Duodenal mucosa (tissue), 2 donors: ENCODE data around the gene RANBP17.

Experiments used
- H3K27ac ChIP-seq: one replicate; pipeline ENCODE4 v1.7.0; 2013; ENCODE audit warnings: low read depth, low read length
- H3K27me3 ChIP-seq, 2 donors: one replicate each; pipeline ENCODE4 v1.7.0; 2013; ENCODE audit warnings: low read length in 2 of 2, control low read depth in 1 of 2; ENCODE audit not compliant: insufficient read depth in 2 of 2, control insufficient read depth in 1 of 2
- H3K36me3 ChIP-seq, 2 donors: one replicate each; pipeline ENCODE4 v1.7.0; 2013; ENCODE audit warnings: low read length in 2 of 2, control low read depth in 1 of 2; ENCODE audit not compliant: insufficient read depth in 2 of 2, control insufficient read depth in 1 of 2
- H3K4me1 ChIP-seq, 2 donors: one replicate each; pipeline ENCODE4 v1.7.0; 2013; ENCODE audit warnings: low read length in 2 of 2, control low read depth in 1 of 2; ENCODE audit not compliant: insufficient read depth in 2 of 2, control insufficient read depth in 1 of 2
- H3K4me3 ChIP-seq, 2 donors: one replicate each; pipeline ENCODE4 v1.7.0; 2013; ENCODE audit warnings: low read length in 2 of 2, low read depth in 1 of 2
- H3K9ac ChIP-seq, 2 donors: one replicate each; pipeline ENCODE4 v1.7.0; 2013; ENCODE audit warnings: low read length in 2 of 2, low read depth in 1 of 2
- H3K9me3 ChIP-seq, 2 donors: one replicate each; pipeline ENCODE4 v1.7.0; 2013; ENCODE audit warnings: low read length in 2 of 2, control low read depth in 1 of 2; ENCODE audit not compliant: control insufficient read depth in 1 of 2

The RANBP17 gene

GRCh38 chr5:171323806-171324632 is 462.2 kb downstream of the RANBP17 start:
- Histone ChIP-seq H3K27ac (no peak overlapping the region), H3K9me3 (no peaks in the 10 kb centered on the region), H3K4me3 (no peak overlapping the region), H3K36me3 (no peaks in the 10 kb centered on the region), H3K27me3 (peaks cover 27 to 48% of the 10 kb centered on the region in 2 donors), H3K9ac (no peak overlapping the region), H3K4me1 (no peaks in the 10 kb centered on the region)

GRCh38 chr5:171330021-171330420 is 468.2 kb downstream of the RANBP17 start:
- no peaks in the 10 kb centered on the region for H3K36me3 ChIP-seq
- H3K27me3 ChIP-seq, result peaks cover 11 to 18% of the 10 kb centered on the region in 2 donors

GRCh38 chr5:171335616-171336015 is 473.8 kb downstream of the RANBP17 start:
- Histone ChIP-seq H3K36me3 (no peaks in the 10 kb centered on the region), H3K4me3 (no peak overlapping the region), H3K4me1 (peaks cover 6 to 8% of the 10 kb centered on the region in 2 donors), H3K9ac (no peak overlapping the region), H3K9me3 (no peaks in the 10 kb centered on the region), H3K27ac (no peak overlapping the region), H3K27me3 (peaks cover 28 to 30% of the 10 kb centered on the region in 2 donors)

More at GRCh38 chr5:171330021-171330420, 468.2 kb downstream of the RANBP17 start:
- H3K4me1 ChIP-seq, result no peaks in the 10 kb centered on the region
- H3K27ac ChIP-seq, result no peak overlapping the region
- no peak overlapping the region for H3K4me3 ChIP-seq
- H3K9ac ChIP-seq, result no peak overlapping the region
- no peaks in the 10 kb centered on the region for H3K9me3 ChIP-seq

- no peaks in the 10 kb centered on the region for H3K9me3 ChIP-seq
- H3K27ac ChIP-seq, result no peak overlapping the region
- H3K4me1 ChIP-seq, result peaks cover 6 to 8% of the 10 kb centered on the region in 2 donors
- peaks cover 28 to 30% of the 10 kb centered on the region in 2 donors for H3K27me3 ChIP-seq
- H3K36me3 ChIP-seq, result no peaks in the 10 kb centered on the region
- no peak overlapping the region for H3K9ac ChIP-seq
- H3K4me3 ChIP-seq, result peak overlapping the region; percentile 53
Measured at GRCh38 chr5:171336521-171337209, 474.8 kb downstream of the RANBP17 start.

GRCh38 chr5:171337210-171337569 is 475.4 kb downstream of the RANBP17 start:
- H3K27ac ChIP-seq, result no peak overlapping the region
- H3K4me3 ChIP-seq, result peak overlapping the region; percentile 53
- no peaks in the 10 kb centered on the region for H3K36me3 ChIP-seq
- H3K9me3 ChIP-seq, result no peaks in the 10 kb centered on the region
- H3K4me1 ChIP-seq, result peaks cover 6 to 8% of the 10 kb centered on the region in 2 donors
- H3K27me3 ChIP-seq, result peaks cover 26 to 28% of the 10 kb centered on the region in 2 donors
- H3K9ac ChIP-seq, result no peak overlapping the region

GRCh38 chr5:171340042-171340441 is 478.2 kb downstream of the RANBP17 start:
- Histone ChIP-seq H3K4me1 (peaks cover 6 to 8% of the 10 kb centered on the region in 2 donors), H3K36me3 (no peaks in the 10 kb centered on the region), H3K27me3 (peaks cover 20 to 28% of the 10 kb centered on the region in 2 donors), H3K9me3 (no peaks in the 10 kb centered on the region), H3K9ac (no peak overlapping the region), H3K4me3 (no peak overlapping the region), H3K27ac (no peak overlapping the region)

- peaks cover 17 to 25% of the 10 kb centered on the region in 2 donors for H3K27me3 ChIP-seq
- H3K9me3 ChIP-seq, result no peaks in the 10 kb centered on the region
- H3K27ac ChIP-seq, result no peak overlapping the region
- no peak overlapping the region for H3K9ac ChIP-seq
- no peaks in the 10 kb centered on the region for H3K36me3 ChIP-seq
- H3K4me1 ChIP-seq, result peaks cover 6 to 8% of the 10 kb centered on the region in 2 donors
- no peak overlapping the region for H3K4me3 ChIP-seq
Measured at GRCh38 chr5:171340491-171340890, 478.7 kb downstream of the RANBP17 start.

GRCh38 chr5:171342362-171343111 is 480.7 kb downstream of the RANBP17 start:
- Histone ChIP-seq H3K36me3 (no peaks in the 10 kb centered on the region), H3K4me3 (no peak overlapping the region), H3K9ac (no peak overlapping the region), H3K27me3 (peaks cover 5 to 10% of the 10 kb centered on the region in 2 donors), H3K4me1 (peaks cover 0 to 6% of the 10 kb centered on the region in 2 donors), H3K27ac (no peak overlapping the region), H3K9me3 (no peaks in the 10 kb centered on the region)

GRCh38 chr5:171344936-171345608 is 483.3 kb downstream of the RANBP17 start:
- H3K9me3 ChIP-seq, result no peaks in the 10 kb centered on the region
- peaks cover 0 to 5% of the 10 kb centered on the region in 2 donors for H3K4me1 ChIP-seq
- H3K9ac ChIP-seq, result no peak overlapping the region
- H3K36me3 ChIP-seq, result no peaks in the 10 kb centered on the region
- H3K27ac ChIP-seq, result no peak overlapping the region
- peaks cover 0 to 2% of the 10 kb centered on the region in 2 donors for H3K27me3 ChIP-seq
- no peak overlapping the region for H3K4me3 ChIP-seq
